IMR-90 (cell line): ENCODE measurements around the gene CRAMP1. TPM values are rescaled to one million over a fixed set of nuclear protein-coding genes. Genes with fewer than 3 reads are reported as not detected.

Experiments
- polyA plus RNA-seq, 3 experiments: library from polyadenylated mRNA; depleted of rRNA; stranded (reverse); fragments of >200 nt; gene quantifications; 2 replicates each; pipeline ENCODE4 v1.2.3, GENCODE V29; 2012; ENCODE audit warnings: low replicate concordance in 1 of 3
- total RNA-seq: library from RNA; depleted of rRNA; stranded (reverse); fragments of >200 nt; gene quantifications from 2 replicates; pipeline ENCODE4 v1.2.3, GENCODE V29; 2012
- TF ChIP-seq, protein P1 (sequence below): conservative IDR thresholded peaks from 2 replicates; pipeline ENCODE4 v1.5.1; 2012; ENCODE audit warnings: mild to moderate bottlenecking, low read depth, low read length, improper control_type of control experiment

CRAMP1 gene
- total and polyA plus RNA-seq, 2 of the 4 experiments (the other 2 are of a cell fraction), result 3.2 to 12.0 TPM

DNA sequence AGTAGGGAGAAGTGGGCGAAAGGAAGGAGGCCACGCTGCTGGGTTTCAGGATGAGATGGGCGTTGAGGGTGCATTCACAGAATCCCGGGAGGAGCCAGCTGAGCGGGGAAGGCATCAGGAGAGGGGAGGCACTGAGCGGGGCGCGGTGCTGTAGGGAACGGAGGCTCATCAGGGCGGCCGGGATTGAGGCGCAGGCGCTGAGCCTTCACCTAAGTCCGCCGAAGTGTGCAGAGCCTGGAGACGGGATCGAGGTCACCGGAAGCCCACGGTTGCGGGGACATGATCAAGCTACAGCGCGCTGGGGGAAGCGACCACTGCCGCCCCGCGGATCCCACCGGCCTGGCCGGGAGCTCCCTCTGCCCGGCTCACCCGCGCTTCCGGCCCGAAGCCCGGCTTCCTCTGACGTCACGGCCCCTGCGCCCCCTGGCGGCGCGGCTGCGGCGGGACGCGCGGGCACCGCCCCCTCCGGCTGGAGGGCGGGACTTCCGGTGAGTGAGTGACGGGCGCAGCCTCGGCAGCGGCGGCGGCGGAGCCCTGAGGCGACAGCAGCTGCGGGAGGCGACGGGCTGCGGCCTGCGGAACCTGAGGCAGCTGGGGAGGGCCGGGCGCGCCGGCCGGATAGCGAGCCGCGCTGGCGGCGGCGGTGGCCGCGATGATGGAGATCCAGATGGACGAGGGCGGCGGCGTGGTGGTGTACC is 93.7 kb downstream of the CRAMP1 start, which contains the start of gene MAPK8IP3 (continued):
- TF ChIP-seq, protein P1, sequence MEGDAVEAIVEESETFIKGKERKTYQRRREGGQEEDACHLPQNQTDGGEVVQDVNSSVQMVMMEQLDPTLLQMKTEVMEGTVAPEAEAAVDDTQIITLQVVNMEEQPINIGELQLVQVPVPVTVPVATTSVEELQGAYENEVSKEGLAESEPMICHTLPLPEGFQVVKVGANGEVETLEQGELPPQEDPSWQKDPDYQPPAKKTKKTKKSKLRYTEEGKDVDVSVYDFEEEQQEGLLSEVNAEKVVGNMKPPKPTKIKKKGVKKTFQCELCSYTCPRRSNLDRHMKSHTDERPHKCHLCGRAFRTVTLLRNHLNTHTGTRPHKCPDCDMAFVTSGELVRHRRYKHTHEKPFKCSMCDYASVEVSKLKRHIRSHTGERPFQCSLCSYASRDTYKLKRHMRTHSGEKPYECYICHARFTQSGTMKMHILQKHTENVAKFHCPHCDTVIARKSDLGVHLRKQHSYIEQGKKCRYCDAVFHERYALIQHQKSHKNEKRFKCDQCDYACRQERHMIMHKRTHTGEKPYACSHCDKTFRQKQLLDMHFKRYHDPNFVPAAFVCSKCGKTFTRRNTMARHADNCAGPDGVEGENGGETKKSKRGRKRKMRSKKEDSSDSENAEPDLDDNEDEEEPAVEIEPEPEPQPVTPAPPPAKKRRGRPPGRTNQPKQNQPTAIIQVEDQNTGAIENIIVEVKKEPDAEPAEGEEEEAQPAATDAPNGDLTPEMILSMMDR, result peak; percentile 100
